ENCODE results near the gene TTC33.

GRCh38 chr5:40554054-40554453, 201.7 kb downstream of the TTC33 start:
- TF ChIP-seq CTCF (IDR thresholded peaks at IDR 0.05 in 4 of 5, conservative IDR thresholded peaks at IDR 0.05 in 1 of 5) (no peak), POLR2A (IDR thresholded peaks at IDR 0.05) (no peak)
